Dendritic cell treated with granulocyte-macrophage colony-stimulating factor and Interleukin-4, amounts not matched to agents 40 ng/mL and 50 ng/mL, for 4 days (primary cell): ENCODE measurements around the gene ARMCX2.

Source experiments
- H3K27ac Mint-ChIP-seq: one replicate; pipeline ENCODE4 v1.8.0; 2022; ENCODE audit warnings: mild to moderate bottlenecking, mixed read lengths
- H3K27me3 Mint-ChIP-seq: one replicate; pipeline ENCODE4 v1.8.0; 2022; ENCODE audit warnings: mild to moderate bottlenecking, mixed read lengths
- H3K36me3 Mint-ChIP-seq: one replicate; pipeline ENCODE4 v1.8.0; 2022; ENCODE audit warnings: low read depth, mixed read lengths
- H3K4me1 Mint-ChIP-seq: one replicate; pipeline ENCODE4 v1.8.0; 2022; ENCODE audit warnings: low read depth, mixed read lengths
- H3K4me3 Mint-ChIP-seq: one replicate; pipeline ENCODE4 v1.8.0; 2022; ENCODE audit warnings: mild to moderate bottlenecking, moderate library complexity, mixed read lengths
- H3K9me3 Mint-ChIP-seq: one replicate; pipeline ENCODE4 v1.8.0; 2022; ENCODE audit warnings: mixed read lengths
- intact Hi-C: fragments of 100-400 bp; cut with micrococcal nuclease; formaldehyde crosslinking; loops from one replicate; pipeline ENCODE4 v1.15.0; 2022

The ARMCX2 gene

DNA sequence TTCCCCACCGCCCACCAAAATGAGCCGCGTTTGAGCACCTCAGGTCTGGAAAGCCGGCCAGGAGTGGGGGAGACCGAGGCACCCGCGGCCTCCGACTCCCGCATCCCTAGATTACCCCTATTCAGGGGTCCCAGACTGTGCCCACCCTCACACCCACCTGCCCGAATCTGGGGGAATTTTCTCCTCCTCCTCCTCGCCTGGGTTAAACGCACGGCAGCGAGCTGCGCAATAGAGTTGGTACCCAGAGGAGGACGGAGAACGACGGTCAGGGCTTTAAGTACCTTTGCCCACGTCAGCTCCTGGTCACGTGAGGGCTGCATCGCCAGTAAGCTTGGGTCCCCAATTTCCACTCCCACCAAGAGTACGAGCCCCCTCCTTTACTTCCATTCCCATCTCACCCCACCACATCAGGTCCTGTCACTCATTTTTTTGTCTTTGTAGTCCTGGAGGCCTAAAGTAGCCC lies at the start of gene ARMCX2:
ARMCX2 (minus strand) TSS at position 250 of the 463 bp plus-strand sequence. CDS start 2,262 bp downstream, outside the sequence.
- peaks cover 16% of the 10 kb centered on the region for H3K4me1 Mint-ChIP-seq
- no peaks in the 10 kb centered on the region for H3K9me3 Mint-ChIP-seq
- no peaks in the 10 kb centered on the region for H3K36me3 Mint-ChIP-seq
- peak within 1 kb of the TSS; percentile 77 for H3K4me3 Mint-ChIP-seq
- intact Hi-C loops = no loop called here
- H3K27ac Mint-ChIP-seq = no peak within 1 kb of the TSS
- H3K27me3 Mint-ChIP-seq = peaks cover 16% of the 10 kb centered on the region

DNA sequence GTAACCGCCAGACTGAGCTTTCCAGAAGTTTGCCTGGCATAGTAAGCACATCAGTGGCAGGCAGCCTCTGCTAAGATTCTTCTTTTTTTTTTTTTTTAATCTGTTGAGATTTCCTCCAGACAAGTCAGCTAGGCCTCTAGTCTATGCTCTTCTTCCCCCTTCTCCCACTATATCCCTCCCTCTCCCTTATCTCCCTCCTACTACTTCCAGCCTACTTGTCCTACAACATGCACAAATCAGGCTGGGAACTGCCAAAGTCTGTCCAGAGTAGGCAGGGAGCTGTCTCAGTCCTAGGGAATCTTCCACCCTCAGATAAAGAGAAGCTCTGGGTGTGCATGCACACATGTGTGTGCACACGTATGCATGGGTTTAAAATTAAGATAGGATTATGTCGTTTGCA lies 49.7 kb upstream of the ARMCX2 start:
- Mint-ChIP-seq H3K27ac (no peak overlapping the region), H3K27me3 (no peaks in the 10 kb centered on the region), H3K36me3 (no peaks in the 10 kb centered on the region), H3K4me1 (no peaks in the 10 kb centered on the region), H3K9me3 (no peaks in the 10 kb centered on the region), H3K4me3 (no peak overlapping the region)
- intact Hi-C loops = no loop called here

DNA sequence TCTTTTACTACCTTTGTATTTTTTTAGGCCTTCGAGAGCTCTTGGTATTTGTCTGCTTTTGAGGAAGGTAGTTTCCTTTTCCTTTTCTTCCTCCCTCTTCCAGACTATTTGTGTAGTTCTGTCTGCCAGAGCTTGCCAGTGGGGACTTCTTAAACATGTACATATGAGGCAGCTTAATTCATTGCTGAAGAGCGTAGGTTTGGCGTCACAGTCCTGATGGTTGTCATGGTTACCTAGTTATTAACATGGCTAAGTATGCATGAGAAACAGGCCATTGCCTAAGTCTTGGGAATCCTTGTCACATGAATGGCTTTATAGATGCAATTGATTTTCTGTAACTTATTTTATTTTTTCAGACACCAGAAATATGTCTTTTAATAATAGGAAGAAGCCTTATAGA lies 48.5 kb upstream of the ARMCX2 start:
- Mint-ChIP-seq H3K27ac (no peak overlapping the region), H3K36me3 (no peaks in the 10 kb centered on the region), H3K4me1 (no peaks in the 10 kb centered on the region), H3K27me3 (no peaks in the 10 kb centered on the region), H3K4me3 (no peak overlapping the region), H3K9me3 (no peaks in the 10 kb centered on the region)
- intact Hi-C loops = no loop called here

DNA sequence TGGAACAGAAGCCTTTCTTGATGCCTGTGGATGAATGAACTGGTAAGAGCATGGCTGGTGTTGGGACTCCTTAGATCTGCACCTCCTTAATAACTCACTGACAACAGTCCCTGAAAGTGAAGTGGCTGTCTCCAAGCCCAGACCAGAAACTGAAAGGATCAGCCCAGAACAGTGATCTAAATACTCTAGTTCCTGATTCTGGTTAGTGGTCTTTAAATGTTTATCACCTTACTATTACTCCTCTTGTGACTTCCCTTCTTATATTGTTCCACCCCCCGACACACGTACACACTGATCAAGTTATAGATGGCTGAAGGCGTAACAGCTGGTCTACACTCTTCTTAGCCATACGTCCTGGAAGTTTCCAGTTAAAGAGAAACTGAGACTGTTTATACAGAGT lies 33.8 kb upstream of the ARMCX2 start:
- H3K4me3 Mint-ChIP-seq = no peak overlapping the region
- no peaks in the 10 kb centered on the region for H3K36me3 Mint-ChIP-seq
- intact Hi-C loops = no loop called here
- H3K27me3 Mint-ChIP-seq = peaks cover 2% of the 10 kb centered on the region
- H3K4me1 Mint-ChIP-seq = no peaks in the 10 kb centered on the region
- no peak overlapping the region for H3K27ac Mint-ChIP-seq
- no peaks in the 10 kb centered on the region for H3K9me3 Mint-ChIP-seq

DNA sequence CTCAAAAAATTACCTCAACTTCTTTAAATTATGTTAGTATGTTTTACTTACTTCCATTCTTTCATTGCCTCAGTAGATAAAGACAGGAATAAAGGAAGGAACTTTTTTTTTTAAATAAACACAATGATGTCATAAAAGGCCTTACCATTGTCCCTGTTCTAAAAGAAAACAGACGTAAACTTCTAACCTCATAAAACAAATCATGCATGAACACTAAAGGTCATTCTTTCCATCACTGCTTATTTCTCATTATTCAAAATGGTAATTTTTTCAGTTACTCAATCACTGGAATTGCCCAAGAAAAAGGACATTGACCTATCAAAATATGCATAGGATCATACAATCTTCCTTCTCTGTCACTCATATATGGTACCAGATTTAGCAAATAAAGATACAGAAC lies 32.2 kb upstream of the ARMCX2 start:
- no peak overlapping the region for H3K4me3 Mint-ChIP-seq
- H3K36me3 Mint-ChIP-seq = no peaks in the 10 kb centered on the region
- H3K27ac Mint-ChIP-seq = no peak overlapping the region
- intact Hi-C loops = no loop called here
- H3K4me1 Mint-ChIP-seq = no peaks in the 10 kb centered on the region
- H3K27me3 Mint-ChIP-seq = no peaks in the 10 kb centered on the region
- no peaks in the 10 kb centered on the region for H3K9me3 Mint-ChIP-seq

DNA sequence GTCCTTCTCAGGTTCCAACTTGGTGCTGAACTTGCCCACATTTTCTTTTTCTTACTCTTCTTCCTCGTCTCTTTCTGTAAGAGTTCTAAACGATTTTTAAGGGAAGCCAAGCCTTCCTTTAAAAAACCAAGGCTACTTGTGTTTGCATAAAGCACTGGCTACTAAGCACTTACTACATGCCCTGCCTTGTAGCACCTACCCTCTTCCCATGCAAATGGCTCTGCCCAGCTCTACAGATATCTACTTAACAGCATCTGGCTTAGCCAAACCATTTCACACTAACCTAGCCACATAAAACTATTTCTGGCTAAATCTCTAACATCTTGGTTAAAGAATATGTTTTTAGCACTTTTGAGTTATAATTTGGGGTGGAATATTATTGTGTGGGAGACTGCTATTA lies 26.9 kb upstream of the ARMCX2 start:
- Mint-ChIP-seq H3K27ac (no peak overlapping the region), H3K27me3 (no peaks in the 10 kb centered on the region), H3K9me3 (no peaks in the 10 kb centered on the region), H3K36me3 (no peaks in the 10 kb centered on the region), H3K4me3 (no peak overlapping the region), H3K4me1 (no peaks in the 10 kb centered on the region)
- intact Hi-C loops = no loop called here

DNA sequence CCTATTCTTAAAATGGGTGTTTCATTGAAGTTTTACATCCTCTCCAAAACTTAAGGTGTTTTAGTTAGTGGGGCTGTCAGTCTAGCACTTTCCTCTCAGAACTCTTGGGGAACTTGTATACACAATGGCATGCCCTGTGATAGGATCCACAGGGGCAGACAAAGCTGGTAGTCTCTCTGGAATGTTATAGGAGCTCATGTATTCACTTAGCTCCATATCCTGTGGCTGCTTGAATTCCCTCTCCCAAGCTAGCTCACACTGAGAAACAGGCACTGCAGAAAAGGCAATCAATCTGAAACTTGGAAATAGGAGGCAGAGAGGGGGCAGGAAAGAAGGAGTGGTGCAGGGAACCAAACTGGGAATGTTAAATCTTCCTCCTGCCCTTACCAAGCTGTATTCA lies 26.3 kb upstream of the ARMCX2 start:
- H3K9me3 Mint-ChIP-seq = no peaks in the 10 kb centered on the region
- H3K27ac Mint-ChIP-seq = no peak overlapping the region
- H3K4me3 Mint-ChIP-seq = no peak overlapping the region
- no peaks in the 10 kb centered on the region for H3K4me1 Mint-ChIP-seq
- no peaks in the 10 kb centered on the region for H3K36me3 Mint-ChIP-seq
- H3K27me3 Mint-ChIP-seq = no peaks in the 10 kb centered on the region
- intact Hi-C loops = no loop called here

DNA sequence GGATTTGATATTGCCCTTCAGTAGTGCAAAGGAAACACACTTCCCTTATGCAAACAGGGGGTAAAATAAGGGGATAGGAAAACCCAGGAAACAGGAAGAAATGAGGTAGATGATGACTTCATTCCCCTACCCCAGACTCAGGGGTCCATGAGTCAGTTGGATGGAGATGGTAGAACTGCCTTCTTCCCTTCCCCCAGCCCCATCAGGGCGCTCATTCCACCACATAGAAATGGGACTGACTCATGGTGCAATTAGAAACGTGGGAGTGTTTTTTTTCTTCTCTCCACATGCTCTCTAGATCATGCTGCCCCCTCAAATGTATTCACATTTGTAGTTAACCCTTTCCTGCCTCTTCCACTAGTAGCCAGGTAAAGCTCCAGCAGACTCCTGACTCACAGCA lies 23.1 kb upstream of the ARMCX2 start:
- Mint-ChIP-seq H3K4me3 (no peak overlapping the region), H3K27me3 (no peaks in the 10 kb centered on the region), H3K4me1 (no peaks in the 10 kb centered on the region), H3K36me3 (no peaks in the 10 kb centered on the region), H3K27ac (no peak overlapping the region), H3K9me3 (no peaks in the 10 kb centered on the region)
- intact Hi-C loops = no loop called here

DNA sequence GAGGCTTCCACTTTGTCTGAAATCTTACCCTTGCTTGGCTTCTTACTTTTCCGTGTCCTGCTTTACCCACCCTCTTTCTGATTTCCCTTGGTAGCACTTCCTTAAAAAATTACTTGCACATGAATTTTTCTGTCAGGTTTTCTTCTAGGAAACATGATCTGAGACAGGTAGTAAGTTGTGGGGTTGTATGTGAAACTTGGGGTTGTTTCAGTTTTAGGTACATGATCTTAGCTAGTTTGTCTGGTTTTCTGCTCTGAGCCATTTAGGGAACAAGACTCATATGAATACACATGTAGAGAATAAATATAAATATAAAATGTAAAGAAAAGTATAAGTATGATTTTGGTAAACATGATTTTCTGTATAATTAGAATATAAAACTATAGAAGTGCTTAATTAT lies 17.4 kb upstream of the ARMCX2 start:
- Mint-ChIP-seq H3K4me1 (no peaks in the 10 kb centered on the region), H3K36me3 (no peaks in the 10 kb centered on the region)
- intact Hi-C loops = no loop called here

DNA sequence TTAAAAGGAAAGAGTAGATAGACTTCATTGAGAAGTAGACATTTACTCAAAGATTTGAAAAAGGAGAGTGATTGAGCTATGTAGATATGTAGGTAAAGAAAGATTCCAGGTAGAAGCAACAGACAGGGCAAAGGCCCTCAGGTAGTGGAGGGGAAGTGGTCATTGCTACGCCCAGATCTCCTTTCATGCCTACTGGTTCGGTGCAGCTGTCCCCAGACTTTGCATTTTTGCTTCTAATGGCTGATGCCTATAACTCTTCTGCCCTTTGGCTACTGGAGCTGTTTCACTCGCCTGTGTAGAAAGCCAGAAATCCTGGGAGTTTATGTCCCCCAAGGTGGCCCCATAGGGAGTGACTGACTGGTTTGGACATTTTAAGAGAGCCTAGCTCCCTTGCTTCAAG lies 16.9 kb upstream of the ARMCX2 start:
- intact Hi-C loops = no loop called here
- H3K27me3 Mint-ChIP-seq = peaks cover 4% of the 10 kb centered on the region
- no peaks in the 10 kb centered on the region for H3K9me3 Mint-ChIP-seq
- H3K36me3 Mint-ChIP-seq = no peaks in the 10 kb centered on the region
- H3K4me1 Mint-ChIP-seq = no peaks in the 10 kb centered on the region
- H3K27ac Mint-ChIP-seq = no peak overlapping the region
- no peak overlapping the region for H3K4me3 Mint-ChIP-seq

More for the DNA sequence above, 17.4 kb upstream of the ARMCX2 start:
- Mint-ChIP-seq H3K27ac (no peak overlapping the region), H3K9me3 (no peaks in the 10 kb centered on the region), H3K27me3 (peaks cover 4% of the 10 kb centered on the region), H3K4me3 (no peak overlapping the region)

DNA sequence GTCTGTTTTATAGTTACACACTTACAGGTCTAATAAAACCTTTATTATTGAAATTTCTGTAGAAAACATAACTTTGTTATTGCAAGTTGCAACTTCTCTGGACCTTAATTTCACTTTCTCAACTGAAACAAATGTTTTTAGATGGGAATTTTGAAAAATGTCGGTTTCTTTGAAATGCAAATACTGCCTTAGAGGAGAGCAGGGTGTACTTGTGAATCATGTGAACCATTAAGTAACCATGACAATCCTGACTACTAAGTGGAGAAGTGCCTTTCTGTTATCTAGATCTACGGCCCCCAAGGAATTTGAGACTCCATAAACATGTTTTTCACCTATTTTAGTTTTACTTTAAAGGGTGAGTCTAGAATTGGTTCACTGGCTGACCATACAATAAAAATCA lies 8.5 kb upstream of the ARMCX2 start:
- H3K27ac Mint-ChIP-seq = no peak overlapping the region
- intact Hi-C loops = no loop called here
- no peaks in the 10 kb centered on the region for H3K9me3 Mint-ChIP-seq
- peaks cover 3% of the 10 kb centered on the region for H3K27me3 Mint-ChIP-seq
- no peaks in the 10 kb centered on the region for H3K36me3 Mint-ChIP-seq
- no peak overlapping the region for H3K4me3 Mint-ChIP-seq
- peaks cover 12% of the 10 kb centered on the region for H3K4me1 Mint-ChIP-seq

DNA sequence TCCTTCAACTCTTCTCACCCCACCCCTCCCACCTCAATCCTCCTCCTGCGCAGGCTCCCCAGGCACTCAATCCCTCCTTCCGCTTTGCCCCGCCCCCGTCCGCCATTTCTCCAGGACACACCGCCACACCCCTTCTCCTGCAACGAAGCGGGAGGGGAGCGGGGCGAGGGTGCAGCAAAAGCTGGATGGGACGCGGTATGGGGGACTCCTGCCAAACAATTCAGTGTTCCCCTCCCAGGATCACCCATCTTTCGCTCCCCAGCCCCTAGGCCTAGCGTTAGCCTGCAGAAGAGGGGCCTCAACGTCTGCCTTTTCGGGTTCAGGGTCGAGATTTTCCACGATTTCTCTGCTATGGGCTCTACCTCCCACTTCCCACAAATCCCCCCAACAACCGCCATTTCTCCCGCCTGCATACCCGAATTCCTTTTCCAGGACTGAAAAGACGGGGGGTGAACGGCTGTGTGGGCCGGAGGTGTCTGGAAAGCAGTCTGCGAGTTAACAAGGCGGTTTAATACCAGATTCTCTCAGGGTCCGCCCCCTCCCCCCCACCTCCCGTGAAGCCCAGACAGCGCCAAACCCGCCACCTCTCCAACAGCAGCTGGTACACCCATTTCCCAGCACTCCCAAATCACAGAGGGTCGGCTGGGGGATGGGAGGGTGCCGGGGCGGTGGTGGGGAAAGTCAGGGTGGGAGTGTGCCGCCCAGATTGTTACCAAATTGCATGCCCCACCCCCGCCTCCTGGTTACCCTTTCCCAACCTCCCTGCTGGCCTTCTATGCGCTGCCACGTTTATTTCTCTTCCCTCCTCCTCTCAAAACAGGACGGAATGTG lies 774 bp downstream of the ARMCX2 start:
- H3K27me3 Mint-ChIP-seq = peaks cover 16% of the 10 kb centered on the region
- intact Hi-C loops = no loop called here
- no peak overlapping the region for H3K27ac Mint-ChIP-seq
- H3K4me1 Mint-ChIP-seq = peaks cover 9% of the 10 kb centered on the region
- H3K4me3 Mint-ChIP-seq = peak overlapping the region; percentile 77
- H3K36me3 Mint-ChIP-seq = no peaks in the 10 kb centered on the region
- H3K9me3 Mint-ChIP-seq = no peaks in the 10 kb centered on the region

DNA sequence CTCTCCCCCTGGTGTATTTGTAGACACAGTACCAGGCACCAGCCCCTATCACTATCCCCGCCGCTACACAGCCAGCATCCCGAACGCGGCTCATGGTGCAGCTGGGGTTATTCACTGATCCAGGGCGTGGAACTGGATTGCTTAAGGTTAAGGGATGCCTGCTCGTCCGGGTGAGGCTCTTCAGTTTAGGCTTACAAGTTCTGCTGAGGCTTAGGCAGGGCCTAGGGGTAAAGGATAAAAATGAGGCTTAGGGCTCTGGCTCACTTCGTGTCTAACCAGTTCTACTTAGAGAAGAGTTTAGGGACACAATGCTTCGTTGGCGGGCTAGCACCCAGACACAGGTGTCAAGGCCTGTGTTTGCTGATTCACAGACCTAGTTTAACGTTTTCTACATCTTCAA lies 2.2 kb downstream of the ARMCX2 start:
- Mint-ChIP-seq H3K9me3 (no peaks in the 10 kb centered on the region), H3K27me3 (peaks cover 12% of the 10 kb centered on the region), H3K4me3 (no peak overlapping the region), H3K27ac (no peak overlapping the region), H3K4me1 (peaks cover 5% of the 10 kb centered on the region), H3K36me3 (no peaks in the 10 kb centered on the region)
- intact Hi-C loops = no loop called here

DNA sequence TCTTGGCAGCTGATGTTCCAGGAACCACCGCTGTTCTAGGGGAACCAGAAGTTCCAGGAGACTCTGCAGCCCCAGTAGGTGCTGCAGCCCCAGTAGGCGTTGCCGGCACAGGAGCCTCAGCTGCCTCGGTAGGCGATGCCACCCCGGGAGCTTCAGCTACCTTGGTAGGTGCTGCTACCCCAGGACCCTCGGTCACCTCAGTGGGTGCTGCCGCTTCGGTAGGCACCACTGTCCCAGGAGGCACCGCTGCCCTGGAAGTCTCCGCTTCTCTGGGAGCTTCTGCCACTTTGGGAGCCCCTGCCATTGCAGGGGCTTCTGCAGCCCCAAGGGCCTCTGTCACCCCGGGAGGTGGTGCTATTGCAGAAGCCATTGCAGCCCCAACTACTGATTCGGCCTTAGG lies 2.8 kb downstream of the ARMCX2 start:
- Mint-ChIP-seq H3K36me3 (no peaks in the 10 kb centered on the region), H3K27ac (no peak overlapping the region), H3K9me3 (no peaks in the 10 kb centered on the region), H3K4me1 (peaks cover 5% of the 10 kb centered on the region), H3K4me3 (no peak overlapping the region), H3K27me3 (peaks cover 12% of the 10 kb centered on the region)
- intact Hi-C loops = no loop called here

DNA sequence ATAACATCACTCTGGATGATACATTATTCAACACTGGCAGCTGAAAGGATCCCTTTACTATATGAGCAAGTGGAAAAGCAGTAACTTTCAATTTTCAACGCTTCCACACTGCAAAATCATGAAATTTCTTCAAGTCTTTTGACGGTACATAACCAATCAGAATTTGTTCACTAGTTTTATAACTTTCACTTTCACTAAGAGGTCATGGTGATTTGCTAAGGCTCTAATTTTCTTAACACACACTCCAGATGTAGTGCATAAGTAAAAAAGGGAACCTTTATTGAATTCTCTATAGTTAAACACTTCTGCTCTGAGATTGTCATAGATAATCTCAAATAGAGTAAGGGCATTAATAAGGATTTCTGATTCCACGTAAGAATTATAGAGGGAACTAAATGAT lies 4.1 kb downstream of the ARMCX2 start:
- no peaks in the 10 kb centered on the region for H3K9me3 Mint-ChIP-seq
- H3K27me3 Mint-ChIP-seq = peaks cover 10% of the 10 kb centered on the region
- H3K36me3 Mint-ChIP-seq = no peaks in the 10 kb centered on the region
- intact Hi-C loops = no loop called here
- H3K27ac Mint-ChIP-seq = no peak overlapping the region
- H3K4me1 Mint-ChIP-seq = peaks cover 5% of the 10 kb centered on the region
- no peak overlapping the region for H3K4me3 Mint-ChIP-seq
